ENCODE data around the gene S1PR1.

The S1PR1 gene

GRCh38 chr1:101265684-101266083 lies 28.9 kb downstream of the S1PR1 start:
- DNase-seq (ENCODE audit: extremely low read depth, low read depth), result no peak
- H3K4me3 ChIP-seq (replicated peaks; ENCODE audit: low read depth, low read length), result no peak overlapping the region
- TF ChIP-seq CTCF (IDR thresholded peaks at IDR 0.05; ENCODE audit: low read depth, low read length, missing control alignments), result no peak

GRCh38 chr1:101267082-101267481 lies 30.3 kb downstream of the S1PR1 start:
- no peak overlapping the region for H3K4me3 ChIP-seq (replicated peaks; ENCODE audit: low read depth, low read length)
- DNase-seq (ENCODE audit: extremely low read depth, low read depth), result no peak
- TF ChIP-seq CTCF (IDR thresholded peaks at IDR 0.05; ENCODE audit: low read depth, low read length, missing control alignments), result no peak

GRCh38 chr1:101268893-101269292 lies 32.1 kb downstream of the S1PR1 start:
- no peak overlapping the region for H3K4me3 ChIP-seq (replicated peaks; ENCODE audit: low read depth, low read length)
- no peak for DNase-seq (ENCODE audit: extremely low read depth, low read depth)
- no peak for TF ChIP-seq CTCF (IDR thresholded peaks at IDR 0.05; ENCODE audit: low read depth, low read length, missing control alignments)

- DNase-seq (ENCODE audit: extremely low read depth, low read depth), result no peak
- TF ChIP-seq CTCF (IDR thresholded peaks at IDR 0.05; ENCODE audit: low read depth, low read length, missing control alignments), result no peak
- H3K4me3 ChIP-seq (replicated peaks; ENCODE audit: low read depth, low read length), result no peak overlapping the region
Measured at GRCh38 chr1:101275672-101276071, 38.9 kb downstream of the S1PR1 start.

GRCh38 chr1:101276818-101277217 lies 40.0 kb downstream of the S1PR1 start:
- TF ChIP-seq CTCF (IDR thresholded peaks at IDR 0.05; ENCODE audit: low read depth, low read length, missing control alignments), result no peak
- no peak for DNase-seq (ENCODE audit: extremely low read depth, low read depth)
- H3K4me3 ChIP-seq (replicated peaks; ENCODE audit: low read depth, low read length), result no peak overlapping the region

- H3K4me3 ChIP-seq (replicated peaks; ENCODE audit: low read depth, low read length), result no peak overlapping the region
- no peak for TF ChIP-seq CTCF (IDR thresholded peaks at IDR 0.05; ENCODE audit: low read depth, low read length, missing control alignments)
- DNase-seq (ENCODE audit: extremely low read depth, low read depth), result no peak
Measured at GRCh38 chr1:101278238-101278637, 41.4 kb downstream of the S1PR1 start.

GRCh38 chr1:101278845-101279244 lies 42.0 kb downstream of the S1PR1 start:
- DNase-seq (ENCODE audit: extremely low read depth, low read depth), result no peak
- TF ChIP-seq CTCF (IDR thresholded peaks at IDR 0.05; ENCODE audit: low read depth, low read length, missing control alignments), result no peak

More at GRCh38 chr1:101278845-101279244, 42.0 kb downstream of the S1PR1 start:
- H3K4me3 ChIP-seq (replicated peaks; ENCODE audit: low read depth, low read length), result no peak overlapping the region

Data from HFF-Myc (cell line).